GM12878 (cell line): Measurements from ENCODE around the gene CAMK2G. TPM values are rescaled to one million over a fixed set of nuclear protein-coding genes. Genes with fewer than 3 reads are reported as not detected.

Experiments
- CEBPZ ChIP-seq: fragments of 150-350 bp; IDR thresholded peaks from 2 replicates; pipeline ENCODE4 v1.6.1; 2016; ENCODE audit warnings: low read depth, low read length
- CHD1 ChIP-seq: IDR thresholded peaks from 2 replicates; pipeline ENCODE4 v1.6.1; 2012; ENCODE audit warnings: low read depth, low read length, improper control_type of control experiment
- CTCF ChIP-seq, 3 experiments: IDR thresholded peaks in 2 of 3; conservative IDR thresholded peaks in 1 of 3; 2 replicates each; pipeline ENCODE4 v1.5.1; 2011; ENCODE audit warnings: low read depth in 3 of 3, low read length in 3 of 3, mild to moderate bottlenecking in 3 of 3, control low read depth in 2 of 3, moderate library complexity in 2 of 3, inconsistent platforms in 1 of 3, mixed read lengths in 1 of 3; ENCODE audit not compliant: control insufficient read depth in 2 of 3, insufficient read depth in 1 of 3; ENCODE audit errors: extremely low read depth in 1 of 3
- E2F8 ChIP-seq: fragments of 450-650 bp; IDR thresholded peaks from 2 replicates; pipeline ENCODE4 v1.6.1; 2018; ENCODE audit warnings: mild to moderate bottlenecking, low read depth, moderate library complexity; ENCODE audit not compliant: partially characterized antibody
- EP300 ChIP-seq, 2 experiments: fragments of 150-350 bp in 1 of 2; IDR thresholded peaks; 2 replicates each; pipeline ENCODE4 v1.6.1; 2011 to 2012; ENCODE audit warnings: low read depth in 2 of 2, low read length in 2 of 2, borderline replicate concordance in 1 of 2, improper control_type of control experiment in 1 of 2, inconsistent platforms in 1 of 2; ENCODE audit not compliant: control insufficient read depth in 1 of 2
- HDGF ChIP-seq: fragments of 450-650 bp; IDR thresholded peaks from 2 replicates; pipeline ENCODE4 v1.6.1; 2016; ENCODE audit warnings: antibody characterized with exemption
- IKZF2 ChIP-seq, 2 experiments: fragments of 450-650 bp; IDR thresholded peaks; 2 replicates each; pipeline ENCODE4 v1.6.1; 2017; ENCODE audit warnings: mild to moderate bottlenecking in 2 of 2, moderate library complexity in 2 of 2
- JUNB ChIP-seq: IDR thresholded peaks from 2 replicates; pipeline ENCODE4 v1.6.1; 2016; ENCODE audit warnings: antibody characterized with exemption, mild to moderate bottlenecking
- MYC ChIP-seq: IDR thresholded peaks from 2 replicates; pipeline ENCODE4 v1.6.1; 2011; ENCODE audit warnings: mild to moderate bottlenecking, low read length, moderate library complexity, inconsistent platforms; ENCODE audit not compliant: insufficient read depth, insufficient replicate concordance, insufficient read length, severe bottlenecking
- NR2F1 ChIP-seq: fragments of 450-650 bp; conservative IDR thresholded peaks from 2 replicates; pipeline ENCODE4 v1.6.1; 2017; ENCODE audit warnings: mild to moderate bottlenecking
- PAX8 ChIP-seq: fragments of 450-650 bp; IDR thresholded peaks from 2 replicates; pipeline ENCODE4 v1.6.1; 2017; ENCODE audit warnings: mild to moderate bottlenecking, moderate library complexity
- POLR2A ChIP-seq: IDR thresholded peaks from 2 replicates; pipeline ENCODE4 v1.6.1; 2011; ENCODE audit warnings: low read depth, mild to moderate bottlenecking, low read length
- POU2F2 ChIP-seq: IDR thresholded peaks from 3 replicates; pipeline ENCODE4 v1.6.1; 2011; ENCODE audit warnings: low read depth, mild to moderate bottlenecking, low read length, borderline replicate concordance
- PRDM15 ChIP-seq: fragments of 450-650 bp; formaldehyde crosslinking; IDR thresholded peaks from 2 replicates; pipeline ENCODE4 v1.4.0; 2020; ENCODE audit warnings: mild to moderate bottlenecking, moderate library complexity
- RAD51 ChIP-seq: fragments of 450-650 bp; IDR thresholded peaks from 2 replicates; pipeline ENCODE4 v1.6.1; 2016; ENCODE audit warnings: moderate library complexity, mild to moderate bottlenecking, inconsistent platforms
- SMARCA5 ChIP-seq: fragments of 450-650 bp; IDR thresholded peaks from 2 replicates; pipeline ENCODE4 v1.6.1; 2017; ENCODE audit warnings: mild to moderate bottlenecking
- USF1 ChIP-seq: IDR thresholded peaks from 2 replicates; pipeline ENCODE4 v1.6.1; 2011; ENCODE audit warnings: borderline replicate concordance, low read depth, mild to moderate bottlenecking, moderate library complexity, mixed read lengths, low read length; ENCODE audit not compliant: insufficient read depth; ENCODE audit errors: extremely low read length
- ZNF622 ChIP-seq: fragments of 450-650 bp; IDR thresholded peaks from 2 replicates; pipeline ENCODE4 v1.6.1; 2017; ENCODE audit warnings: mild to moderate bottlenecking, inconsistent platforms
- polyA plus RNA-seq, 11 experiments: library from polyadenylated mRNA; depleted of rRNA in 4 of 11; unstranded in 6 of 11; stranded (reverse) in 5 of 11; fragments of >200 nt; fragmentation: Nextera tagmentation in 4 of 11; fragmentation: Illumina TruSeq in 1 of 11; extraction: Ambion mirVana in 4 of 11; extraction: Trizol in 1 of 11; gene quantifications; 1 replicate in 1 of 11; 2 replicates in 10 of 11; pipeline versions ENCODE4 v1.2.1 to v1.2.3, GENCODE V29; 2011 to 2016; ENCODE audit warnings: inconsistent platforms in 2 of 11, missing spikeins in 2 of 11, low read depth in 1 of 11
- total RNA-seq, 4 experiments: library from RNA; depleted of rRNA in 3 of 4; stranded (reverse); fragments of >200 nt in 3 of 4; fragmentation: Illumina TruSeq in 1 of 4; extraction: Trizol in 1 of 4; gene quantifications; 2 replicates each; pipeline versions ENCODE4 v1.2.1 to v1.2.3, GENCODE V29; 2013 to 2021

The CAMK2G gene
- total and polyA plus RNA-seq, 10 of the 15 experiments (the other 5 are each of a cell fraction or from before 2014, with no cell fraction given), result 5.5 to 24.3 (median 16.9) TPM

GRCh38 chr10:73857446-73857845 lies 16.9 kb downstream of the CAMK2G start (continued):
- TF ChIP-seq MYC (no peak), PAX8 (no peak), USF1 (no peak), CEBPZ (no peak), ZNF622 (no peak), HDGF (no peak), CHD1 (no peak), PRDM15 (CRISPR knock-in tag) (no peak), CTCF (IDR thresholded peaks at IDR 0.05 in 2 of 3, conservative IDR thresholded peaks at IDR 0.05 in 1 of 3; ENCODE audit: control insufficient read depth in 2 of 3, extremely low read depth in 1 of 3, insufficient read depth in 1 of 3, low read depth in 3 of 3, low read length in 3 of 3) (no peak), POLR2A (peak; percentile 30; the same call in 1 of the 2 replicates), E2F8 (no peak), JUNB (peak; percentile 79), IKZF2 (IDR thresholded peaks at IDR 0.05) (peak; percentile 23 to 44; a peak in 2 of 4 replicates), NR2F1 (no peak), POU2F2 (peak; percentile 46; the same call in 1 of the 3 replicates), EP300 (IDR thresholded peaks at IDR 0.05; ENCODE audit: borderline replicate concordance in 1 of 2, control insufficient read depth in 1 of 2, low read depth in 2 of 2, low read length in 2 of 2) (peak; percentile 15 to 48; a peak in 1 of 4 replicates), SMARCA5 (no peak), RAD51 (no peak)
